ENCODE data around the gene DDX27.

DDX27 gene

GRCh38 chr20:49219091-49219923 is at the start of gene DDX27:
Gene DDX27, plus strand, starts transcription at chr20:49219416. Its CDS starts 33 bp downstream, at chr20:49219449.
- DNase-seq, result peak; percentile 98

GRCh38 chr20:49169547-49169946 is 49.7 kb upstream of the DDX27 start:
- no peak for DNase-seq

- DNase-seq, result no peak
Observed at GRCh38 chr20:49170714-49171113, 48.5 kb upstream of the DDX27 start.

GRCh38 chr20:49171909-49172308 is 47.3 kb upstream of the DDX27 start:
- no peak for DNase-seq

DNA sequence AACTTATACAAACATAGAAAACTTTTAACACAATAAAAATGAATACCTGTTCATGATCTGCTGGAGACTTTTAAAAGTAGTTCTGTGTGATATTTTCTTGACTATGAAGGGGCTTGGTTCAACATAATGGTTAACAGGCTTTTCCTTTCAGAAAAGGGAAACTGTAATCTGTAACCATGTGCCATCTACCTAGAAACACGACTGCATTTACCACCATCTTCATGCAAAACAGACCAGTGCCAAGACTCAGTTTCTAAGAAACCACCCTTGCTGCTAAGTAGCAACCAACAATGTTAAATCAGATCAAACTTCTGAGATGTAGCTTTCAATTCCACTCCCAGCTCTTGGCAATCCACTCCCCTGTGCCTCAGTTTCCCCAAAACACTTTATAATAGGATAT is 46.8 kb upstream of the DDX27 start:
- no peak for DNase-seq

DNA sequence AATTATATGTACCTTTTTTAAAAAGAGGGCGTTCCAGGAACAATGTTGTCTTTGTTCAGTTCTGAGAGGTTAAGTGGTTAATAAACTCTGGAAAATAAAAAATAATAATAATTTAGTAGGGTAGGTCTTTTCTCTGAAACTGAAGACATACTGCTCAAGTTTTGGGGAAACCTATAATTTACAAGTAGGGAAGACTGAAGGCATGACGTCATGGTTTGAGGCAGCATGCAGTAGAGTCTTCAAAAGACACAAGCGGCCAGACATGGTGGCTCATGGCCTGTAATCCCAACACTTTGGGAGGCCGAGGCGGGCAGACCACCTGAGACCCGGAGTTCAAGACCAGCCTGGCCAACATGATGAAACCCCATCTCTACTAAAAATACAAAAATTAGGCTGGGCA is 45.0 kb upstream of the DDX27 start:
- DNase-seq, result no peak

- no peak for DNase-seq
Observed at GRCh38 chr20:49179368-49180277, 39.6 kb upstream of the DDX27 start.

- no peak for DNase-seq
Observed at GRCh38 chr20:49181265-49181877, 37.8 kb upstream of the DDX27 start.

DNA sequence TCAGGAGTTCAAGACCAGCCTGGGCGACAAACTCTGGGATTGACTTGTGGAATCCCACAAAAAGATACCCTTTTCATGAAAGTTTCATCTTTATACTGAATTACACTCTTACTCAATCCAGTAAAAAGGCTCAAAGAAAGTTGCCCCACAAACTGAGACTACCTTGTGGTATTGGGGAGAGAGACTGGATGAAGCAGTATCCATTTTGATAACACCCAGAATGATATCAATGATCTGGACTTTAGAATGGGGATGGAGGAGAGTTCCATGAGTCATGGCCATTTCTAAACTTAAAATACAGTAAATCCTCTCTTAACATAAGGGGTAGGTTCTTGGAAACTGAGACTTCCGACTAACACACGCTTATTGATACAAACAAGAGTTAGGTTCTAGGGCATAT is 35.8 kb upstream of the DDX27 start:
- DNase-seq, result no peak

DNA sequence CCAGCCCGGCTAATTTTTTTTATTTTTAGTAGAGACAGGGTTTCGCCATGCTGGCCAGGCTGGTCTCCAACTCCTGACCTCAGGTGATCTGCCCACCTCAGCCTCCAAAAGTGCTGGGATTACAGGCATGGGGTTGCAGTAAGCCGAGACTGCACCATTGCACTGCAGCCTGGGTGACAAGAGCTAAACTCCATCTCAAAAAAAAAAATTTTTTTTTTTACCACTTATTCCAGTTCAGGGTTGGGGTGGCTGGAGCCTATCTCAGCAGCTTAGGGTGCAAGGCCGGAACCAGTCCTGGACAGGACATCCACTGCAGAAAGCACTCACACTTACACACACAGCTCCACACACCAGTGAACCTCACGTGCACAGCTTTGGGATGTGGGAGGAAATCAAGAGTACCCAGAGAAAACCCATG is 35.1 kb upstream of the DDX27 start:
- peak; percentile 17 for DNase-seq

DNA sequence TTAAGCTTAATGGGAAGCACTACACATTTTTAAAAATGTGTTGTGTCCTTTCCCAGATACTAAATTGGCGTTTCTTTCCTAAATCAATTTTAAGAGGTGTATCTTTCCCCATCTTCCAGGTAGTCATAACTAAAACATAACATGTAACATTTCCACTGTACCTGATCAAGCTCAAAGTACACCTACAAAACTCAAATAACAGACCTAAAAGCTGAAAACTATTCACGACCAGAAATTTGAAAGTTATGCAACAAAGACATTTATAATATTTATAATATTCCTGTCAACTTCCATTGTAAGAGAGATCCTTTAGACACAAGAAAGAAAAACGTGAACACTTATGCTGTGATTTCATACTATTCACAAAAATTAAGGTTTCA is 34.5 kb upstream of the DDX27 start:
- no peak for DNase-seq

GRCh38 chr20:49185071-49185761 is 34.0 kb upstream of the DDX27 start:
- no peak for DNase-seq

DNA sequence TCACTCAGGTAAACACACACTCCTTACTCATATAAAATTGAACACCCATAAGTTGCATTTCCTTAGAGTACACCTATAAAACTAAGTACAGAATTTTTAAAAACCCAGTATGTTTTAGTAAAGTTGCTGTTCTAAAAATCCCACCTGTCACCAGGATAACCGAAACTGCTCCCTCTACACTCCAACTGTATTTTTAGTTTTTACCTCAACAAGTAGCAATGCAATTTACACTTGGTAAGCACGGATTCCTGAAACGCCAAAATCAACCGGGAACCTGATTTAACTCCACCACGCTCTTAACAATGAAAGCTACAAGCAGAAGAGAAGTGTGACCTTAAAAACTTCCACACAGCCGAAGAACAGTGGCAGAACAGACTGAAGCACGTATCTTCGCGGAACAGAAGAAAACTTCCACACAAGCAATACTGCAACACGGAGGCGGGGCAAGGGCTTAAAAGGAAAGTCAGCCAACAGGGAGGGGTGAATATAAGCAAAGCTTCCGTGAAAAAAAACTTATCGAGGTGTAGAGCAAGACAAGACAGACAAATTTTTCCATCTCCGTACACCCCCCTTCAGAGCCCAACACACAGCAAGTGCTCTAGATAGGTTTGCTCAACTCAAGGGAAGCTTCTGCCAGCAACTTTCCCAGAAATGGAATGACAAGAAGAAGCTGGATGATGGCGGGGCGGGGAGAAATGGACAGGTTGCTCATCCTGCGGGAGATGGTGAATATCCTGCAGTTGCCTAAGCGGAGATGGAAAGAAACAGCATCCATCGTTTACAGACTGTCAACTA is 32.5 kb upstream of the DDX27 start:
- peak; percentile 74 for DNase-seq

- peak; percentile 49 for DNase-seq
Observed at GRCh38 chr20:49187330-49187850, 31.8 kb upstream of the DDX27 start.

DNA sequence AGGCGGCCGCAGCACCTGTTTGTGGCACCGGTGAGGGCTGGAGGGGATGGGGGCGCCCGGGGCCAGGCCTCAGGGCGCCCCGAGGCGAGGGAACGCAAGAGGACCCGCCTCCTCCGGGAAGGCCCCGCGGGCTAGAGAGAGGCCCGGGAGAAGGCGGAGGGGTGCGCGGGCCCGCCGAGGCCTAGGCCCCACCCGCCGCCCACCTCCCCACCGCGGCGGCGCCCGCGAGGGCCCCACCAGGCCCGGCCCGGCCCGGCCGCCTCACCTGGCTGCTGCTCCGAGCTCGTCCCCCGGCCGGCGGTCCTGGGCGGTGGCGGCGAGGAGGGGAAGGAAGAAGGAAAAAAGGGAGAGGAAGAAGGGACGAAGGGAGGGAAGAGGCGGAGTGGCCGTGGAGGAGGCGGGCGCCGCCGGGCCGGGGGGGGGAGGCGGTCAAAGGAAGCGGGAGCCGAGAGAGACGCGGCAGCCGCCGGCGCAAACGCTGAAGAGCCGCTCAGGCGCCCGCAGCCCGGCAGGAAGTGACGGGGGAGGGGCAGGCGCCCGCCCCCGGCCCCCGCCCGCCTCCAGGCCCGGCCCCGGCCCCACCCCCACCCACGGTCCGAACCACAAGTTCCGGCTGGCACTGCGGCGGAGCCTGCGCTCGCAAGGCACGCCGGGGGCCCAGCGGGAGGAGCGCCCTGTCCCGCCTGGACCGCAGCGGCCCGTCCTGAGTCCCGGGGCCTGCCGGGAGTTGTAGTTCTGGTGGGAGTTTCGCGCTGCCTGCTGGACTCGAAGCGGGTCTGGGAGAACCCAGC is 31.2 kb upstream of the DDX27 start, which contains the start of gene STAU1:
TSS of gene STAU1 (minus strand) at position 484 of the 791 bp plus-strand sequence. CDS start 22,133 bp downstream, outside the sequence.
- DNase-seq, result peak; percentile 94

DNA sequence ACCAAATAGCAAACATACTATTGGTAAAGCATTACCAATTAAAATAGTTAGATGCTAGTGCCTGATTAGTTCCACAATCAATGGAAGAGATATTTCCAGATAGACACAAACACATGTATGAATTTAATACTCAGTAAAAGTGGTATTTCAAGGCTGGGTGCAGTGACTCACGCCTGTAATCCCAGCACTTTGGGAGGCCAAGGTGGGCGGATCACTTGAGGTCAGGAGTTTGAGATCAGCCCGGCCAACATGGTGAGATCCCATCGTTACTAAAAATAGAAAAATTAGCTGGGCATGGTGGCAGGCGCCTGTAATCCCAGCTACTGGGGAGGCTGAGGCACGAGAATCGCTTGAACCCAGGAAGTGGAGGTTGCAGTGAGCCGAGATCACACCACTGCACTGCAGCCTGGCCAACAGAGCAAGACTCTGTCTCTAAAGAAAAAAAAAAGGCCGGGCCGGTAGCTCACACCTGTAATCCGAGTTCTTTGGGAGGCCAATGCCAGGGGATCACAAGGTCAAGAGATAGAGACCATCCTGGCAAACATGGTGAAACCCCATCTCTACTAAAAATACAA is 26.2 kb upstream of the DDX27 start:
- peak; percentile 8 for DNase-seq

DNA sequence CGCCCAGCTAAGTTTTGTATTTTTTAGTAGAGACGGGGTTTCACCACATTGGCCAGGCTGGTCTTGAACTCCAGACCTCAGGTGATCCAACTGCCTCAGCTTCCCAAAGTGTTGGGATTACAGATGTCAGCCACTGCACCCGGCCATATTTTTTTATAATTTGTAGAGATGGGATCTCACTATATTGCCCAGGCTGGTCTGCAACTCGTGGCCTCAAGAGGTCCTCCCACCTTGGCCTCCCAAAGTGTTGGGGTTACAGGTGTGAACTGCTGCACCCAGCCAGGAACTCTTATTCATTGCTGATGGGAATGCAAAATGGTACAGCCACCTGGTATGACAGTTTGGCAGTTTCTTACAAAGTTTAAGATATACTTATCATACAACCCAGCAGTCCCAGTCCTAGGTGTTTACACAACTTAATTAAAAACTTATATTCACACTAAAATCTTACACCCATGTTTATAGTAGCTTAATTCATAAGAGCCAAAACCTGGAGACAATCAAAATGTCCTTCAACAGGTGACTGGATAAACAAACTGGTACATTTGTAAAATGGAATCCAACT is 19.4 kb upstream of the DDX27 start:
- DNase-seq, result no peak

GRCh38 chr20:49203011-49203410 is 16.2 kb upstream of the DDX27 start:
- no peak for DNase-seq

- DNase-seq, result no peak
Observed at GRCh38 chr20:49203746-49204145, 15.5 kb upstream of the DDX27 start.

DNA sequence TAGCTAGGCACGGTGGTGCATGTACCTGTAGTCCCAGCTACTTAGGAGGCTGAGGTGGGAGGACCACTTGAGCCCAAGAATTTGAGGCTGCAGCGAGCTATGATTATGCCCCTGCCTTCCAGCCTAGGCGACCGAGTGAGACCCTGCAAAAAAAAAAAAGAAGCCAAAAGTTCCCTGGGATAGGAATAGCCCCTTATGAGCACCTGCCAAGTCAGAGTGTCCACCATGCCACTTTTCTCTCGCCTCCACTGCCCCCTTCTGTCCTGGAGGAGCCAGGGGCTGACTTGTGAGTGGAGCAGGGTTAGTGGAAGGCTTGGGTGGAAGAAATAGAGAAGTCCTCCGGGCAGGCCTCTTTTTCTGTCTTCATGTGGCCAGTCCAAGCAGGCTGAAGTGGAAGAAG is 12.1 kb upstream of the DDX27 start:
- DNase-seq, result peak; percentile 42
